Neural cell (in vitro differentiated cells): ENCODE results near the gene SLC5A2.

Experiments
- CTCF ChIP-seq: fragments of 450-650 bp; IDR thresholded peaks from 2 replicates; pipeline ENCODE4 v1.5.1; 2014; ENCODE audit warnings: antibody characterized with exemption, mild to moderate bottlenecking, moderate library complexity; ENCODE audit not compliant: poor library complexity, severe bottlenecking
- POLR2AphosphoS5 ChIP-seq: IDR thresholded peaks from 2 replicates; pipeline ENCODE4 v1.6.1; 2012
- RAD21 ChIP-seq: fragments of 450-650 bp; conservative IDR thresholded peaks from 2 replicates; pipeline ENCODE4 v1.6.1; 2014; ENCODE audit warnings: antibody characterized with exemption, mild to moderate bottlenecking, moderate library complexity
- SMC3 ChIP-seq: fragments of 450-650 bp; conservative IDR thresholded peaks from 2 replicates; pipeline ENCODE4 v1.6.1; 2014; ENCODE audit warnings: antibody characterized with exemption, mild to moderate bottlenecking, moderate library complexity; ENCODE audit not compliant: poor library complexity

DNA sequence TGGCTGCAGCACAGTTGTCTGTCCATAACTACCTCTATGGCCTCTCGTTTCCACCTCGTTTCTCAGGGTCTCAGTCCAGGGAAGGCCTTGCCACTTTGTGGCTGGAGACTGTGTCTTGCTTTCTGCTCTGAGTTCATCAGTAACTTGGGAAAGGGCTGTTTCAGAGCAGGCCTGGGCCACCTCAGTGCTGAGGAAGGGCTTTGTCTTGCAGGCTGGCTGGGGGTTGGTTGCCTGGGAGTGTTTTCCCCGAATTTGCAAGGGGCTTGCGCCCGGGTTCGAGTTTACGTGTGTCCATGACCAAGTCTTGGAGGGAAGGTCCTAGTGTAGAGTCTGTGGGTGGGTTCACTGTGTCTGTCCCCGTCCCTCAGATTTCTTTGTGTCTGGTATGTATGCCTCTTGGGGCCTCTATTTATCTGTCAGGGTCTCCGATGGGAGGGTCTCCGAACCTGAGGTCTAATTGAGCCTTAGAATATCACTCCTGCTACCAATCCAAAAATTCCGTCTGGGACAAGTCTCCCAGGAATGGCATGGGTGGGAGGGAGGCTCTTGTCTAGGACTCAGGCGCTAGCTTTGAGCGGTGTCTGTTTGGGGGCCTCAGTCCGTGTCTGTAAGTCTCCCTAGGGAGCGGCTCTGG lies 11.6 kb upstream of the SLC5A2 start:
- TF ChIP-seq CTCF (no peak), RAD21 (no peak), SMC3 (no peak), POLR2AphosphoS5 (no peak)
